NCI-H2107 (cell line): ENCODE measurements around the gene SYNE1.
"Not testable (repeated sequence)": the region's sequence is repeated elsewhere in the genome, so short reads cannot be mapped to it uniquely, and the experiment has no call there.

ENCODE experiments used
- DNase-seq: peaks from one replicate; lab custom pipeline; 2025; lab: John Stamatoyannopoulos, UW

Gene SYNE1

DNA sequence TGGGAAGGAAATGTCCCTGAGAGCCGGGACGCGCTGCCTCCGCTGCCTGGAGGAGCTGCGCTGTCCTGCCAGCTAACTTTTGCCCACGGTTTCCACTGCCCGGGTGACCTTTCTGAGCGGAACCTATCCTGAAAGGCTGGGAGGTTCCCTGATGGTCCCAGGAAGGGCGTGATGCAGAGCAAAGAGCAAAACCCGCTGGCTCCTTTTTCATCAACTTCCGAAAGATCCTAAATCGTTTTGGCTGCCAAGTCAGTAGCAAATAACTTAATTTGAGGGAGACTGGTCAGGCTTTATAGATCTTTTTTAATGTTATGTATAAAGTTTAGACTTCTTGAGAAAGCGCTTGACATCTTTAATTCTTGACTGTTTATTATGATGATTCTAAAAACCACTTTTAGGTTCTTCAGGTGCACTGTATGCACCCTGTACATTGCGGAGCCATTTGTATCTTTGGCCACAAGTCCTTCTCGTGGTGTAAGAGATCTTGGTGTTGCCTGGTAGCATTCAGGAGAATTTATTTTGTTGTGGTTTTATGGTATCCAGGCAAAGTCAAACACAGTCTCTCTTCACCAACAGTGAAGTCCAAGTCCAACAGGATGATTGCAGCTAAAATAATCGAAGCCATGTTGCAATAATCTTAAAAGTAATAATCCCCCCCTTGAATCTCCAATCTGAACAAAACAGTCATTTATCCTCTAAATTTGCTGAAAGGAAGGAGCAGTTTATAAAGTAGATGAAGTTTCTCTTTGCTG lies at the start of gene SYNE1:
TSS of gene SYNE1 (minus strand) at position 67 of the 752 bp plus-strand sequence. CDS start 9,031 bp downstream, outside the sequence.
- no peak for DNase-seq

- no peak for DNase-seq
Observed at GRCh38 chr6:152685819-152686218, 48.7 kb upstream of the SYNE1 start.

DNA sequence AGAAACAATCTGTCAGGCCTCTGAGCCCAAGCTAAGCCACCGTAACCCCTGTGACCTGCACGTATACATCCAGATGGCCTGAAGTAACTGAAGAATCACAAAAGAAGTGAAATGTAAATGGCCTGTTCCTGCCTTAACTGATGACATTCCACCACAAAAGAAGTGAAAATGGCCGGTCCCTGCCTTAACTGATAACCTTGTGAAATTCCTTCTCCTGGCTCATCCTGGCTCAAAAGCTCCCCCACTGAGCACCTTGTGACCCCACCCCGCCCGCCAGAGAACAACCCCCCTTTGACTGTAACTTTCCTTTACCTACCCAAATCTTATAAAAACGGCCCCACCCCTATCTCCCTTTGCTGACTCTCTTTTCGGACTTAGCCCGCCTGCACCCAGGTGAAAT lies 45.8 kb upstream of the SYNE1 start:
- not testable (repeated sequence) for DNase-seq

DNA sequence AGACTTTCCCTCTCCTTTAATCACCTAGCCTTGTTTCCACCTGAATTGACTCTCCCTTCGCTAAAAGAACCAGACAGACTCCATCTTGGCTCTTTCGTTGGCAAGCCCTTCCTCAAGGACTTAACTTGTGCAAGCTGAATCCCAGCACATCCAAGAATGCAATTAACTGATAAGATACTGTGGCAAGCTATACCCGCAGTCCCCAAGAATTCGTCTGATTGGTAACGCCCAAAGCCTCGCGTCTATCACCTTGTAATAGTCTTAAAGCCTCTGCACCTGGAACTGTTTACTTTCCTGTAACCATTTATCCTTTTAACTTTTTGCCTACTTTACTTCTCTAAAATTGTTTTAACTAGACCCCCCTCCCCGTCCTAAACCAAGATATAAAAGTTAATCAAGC lies 45.0 kb upstream of the SYNE1 start:
- DNase-seq, result no peak

DNA sequence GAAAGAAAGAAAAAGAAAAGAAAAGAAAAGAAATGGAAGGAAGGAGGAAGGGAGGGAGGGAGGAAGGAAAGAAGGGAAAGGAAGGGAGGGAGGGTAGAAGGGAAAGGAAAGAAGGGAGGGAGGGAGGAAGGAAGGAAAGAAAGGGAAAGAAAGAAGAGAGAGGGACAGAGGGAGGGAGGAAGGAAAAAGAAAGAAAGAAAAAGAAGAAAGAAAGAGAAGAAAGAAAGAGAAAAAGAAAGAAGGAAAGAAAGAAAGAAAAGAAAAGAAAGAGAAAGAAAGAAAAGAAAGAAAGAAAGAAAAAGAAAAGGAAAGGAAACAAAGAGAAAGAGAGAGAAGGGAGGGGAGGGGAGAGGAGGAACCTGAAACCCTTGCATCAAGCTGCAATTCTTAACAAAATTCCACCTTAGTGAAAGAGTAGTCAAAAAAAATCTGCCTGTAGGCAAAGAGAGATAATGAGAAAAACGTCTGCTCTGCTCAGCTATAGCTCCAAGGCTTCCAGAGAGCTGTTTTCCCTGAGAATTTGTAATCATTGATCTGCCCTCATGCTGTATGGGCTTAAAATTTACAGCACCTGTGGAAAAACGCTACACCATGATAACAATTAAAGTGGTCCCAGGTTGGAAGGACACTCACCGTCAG lies 43.8 kb upstream of the SYNE1 start:
- no peak for DNase-seq

DNA sequence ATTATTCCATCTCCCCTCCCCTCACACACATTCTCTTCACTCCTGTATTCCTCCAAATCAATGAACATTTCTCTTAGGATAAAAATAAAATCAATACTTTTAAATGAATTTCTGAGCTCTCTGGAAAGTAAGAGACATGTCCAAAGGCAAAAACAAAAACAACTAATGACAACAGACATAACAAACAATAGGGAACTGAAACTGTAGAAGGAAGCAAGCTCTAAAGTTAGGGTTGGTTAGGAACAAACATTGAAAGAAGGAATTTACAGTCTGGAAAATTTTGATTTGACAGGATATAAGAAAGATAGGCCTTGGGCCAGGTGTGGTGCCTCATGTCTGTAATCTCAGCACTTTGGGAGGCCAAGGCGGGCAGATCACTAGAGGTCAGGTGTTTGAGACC lies 43.0 kb upstream of the SYNE1 start:
- DNase-seq, result no peak

- DNase-seq, result no peak
Observed at GRCh38 chr6:152673236-152673635, 36.1 kb upstream of the SYNE1 start.

DNA sequence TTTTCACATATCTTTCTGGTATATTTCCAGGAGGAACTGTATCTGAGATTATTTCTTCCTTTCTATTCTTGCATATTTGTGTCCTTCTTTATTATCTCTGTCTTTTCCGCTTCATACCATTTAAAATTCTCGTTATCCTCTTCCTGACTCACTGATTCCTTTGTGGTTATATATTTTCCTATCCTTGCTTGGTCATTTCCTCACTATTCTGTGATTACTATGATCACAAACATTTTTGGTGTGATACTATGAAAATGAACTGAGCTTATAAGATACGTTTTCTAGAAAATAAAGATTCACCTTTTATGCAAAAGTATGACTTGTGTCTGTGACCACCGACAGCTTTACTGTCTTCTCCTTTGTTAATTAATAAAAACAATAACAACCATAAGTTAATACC lies 34.0 kb upstream of the SYNE1 start:
- DNase-seq, result no peak

DNA sequence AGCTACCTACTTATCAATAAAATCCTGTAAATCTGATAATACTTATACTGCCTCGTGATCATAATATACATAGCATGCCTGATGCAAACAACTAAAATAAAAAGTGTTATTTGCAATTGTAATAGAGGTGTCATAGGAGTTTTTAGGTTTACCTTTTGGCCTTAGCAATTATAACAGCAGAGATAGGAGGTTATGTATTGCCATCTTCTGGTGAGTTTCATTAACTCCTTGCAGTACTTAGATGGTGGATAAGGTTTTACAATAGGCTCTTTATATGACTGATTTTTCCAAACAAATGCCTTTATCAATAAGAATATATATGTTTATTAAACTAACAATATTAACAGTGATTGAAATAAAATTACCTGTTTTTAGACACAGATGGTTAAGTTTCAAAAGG lies 32.7 kb upstream of the SYNE1 start:
- DNase-seq, result no peak

GRCh38 chr6:152661776-152662175 lies 24.6 kb upstream of the SYNE1 start:
- DNase-seq, result no peak

- DNase-seq, result no peak
Observed at GRCh38 chr6:152651986-152652385, 14.8 kb upstream of the SYNE1 start.

GRCh38 chr6:152648105-152648504 lies 10.9 kb upstream of the SYNE1 start:
- no peak for DNase-seq

DNA sequence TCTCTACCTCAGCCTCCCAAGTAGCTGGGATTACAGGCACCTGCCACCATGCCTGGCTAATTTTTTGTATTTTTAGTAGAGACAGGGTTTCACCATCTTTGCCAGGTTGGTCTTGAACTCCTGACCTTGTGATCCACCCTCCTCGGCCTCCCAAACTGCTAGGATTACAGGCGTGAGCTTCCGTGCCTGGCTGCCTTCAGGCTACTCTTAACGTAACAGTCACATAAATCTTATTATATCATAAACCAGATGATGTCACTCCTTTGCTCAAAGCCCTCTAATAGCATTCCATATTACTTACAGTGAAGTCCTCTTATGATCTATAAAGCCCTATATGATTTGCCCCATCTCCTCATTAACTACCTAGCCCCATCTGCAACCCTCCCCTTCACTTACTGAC lies 9.6 kb upstream of the SYNE1 start:
- DNase-seq, result not testable (repeated sequence)

DNA sequence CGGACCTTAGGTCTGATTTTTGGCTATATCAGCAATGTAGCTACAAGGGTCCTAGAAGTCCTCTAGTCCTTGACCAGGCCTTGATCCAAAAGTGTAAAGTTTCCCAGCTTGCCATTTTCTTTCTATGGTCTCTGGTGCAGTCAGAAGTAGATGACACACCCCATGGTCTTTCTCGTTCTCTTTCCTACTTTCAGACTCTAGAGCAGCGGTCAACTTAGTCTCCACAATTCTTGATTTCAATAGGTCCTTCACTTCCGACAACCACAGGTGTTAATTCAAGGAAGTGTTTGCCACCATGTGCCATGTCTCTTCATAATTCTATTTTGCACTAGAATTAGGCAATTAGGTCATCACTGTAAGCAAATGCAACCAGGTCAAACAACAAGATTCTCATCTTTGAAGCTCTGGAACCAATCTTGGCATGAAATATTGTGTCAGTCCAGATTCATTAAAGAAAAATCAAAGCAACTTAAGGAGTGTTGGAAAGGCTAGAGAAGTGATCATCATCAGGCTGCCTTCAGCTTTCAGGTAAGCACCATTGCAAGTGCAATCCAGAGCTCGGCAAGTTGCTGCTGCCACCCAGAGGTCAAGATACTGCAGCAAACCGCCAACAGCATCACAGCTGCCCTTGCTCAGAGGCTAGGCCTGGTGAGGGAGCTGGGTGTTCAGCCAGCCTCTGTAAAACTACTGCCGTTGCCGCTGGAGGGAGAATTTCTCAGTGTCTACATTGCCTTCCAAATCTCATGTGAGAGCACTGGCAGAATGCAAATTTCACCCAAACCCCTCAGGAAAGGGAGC lies 5.6 kb upstream of the SYNE1 start:
- DNase-seq, result peak; percentile 3

- DNase-seq, result no peak
Observed at GRCh38 chr6:152636609-152637295, 410 bp downstream of the SYNE1 start.

GRCh38 chr6:152636021-152636608 lies 1.0 kb downstream of the SYNE1 start:
- no peak for DNase-seq

DNA sequence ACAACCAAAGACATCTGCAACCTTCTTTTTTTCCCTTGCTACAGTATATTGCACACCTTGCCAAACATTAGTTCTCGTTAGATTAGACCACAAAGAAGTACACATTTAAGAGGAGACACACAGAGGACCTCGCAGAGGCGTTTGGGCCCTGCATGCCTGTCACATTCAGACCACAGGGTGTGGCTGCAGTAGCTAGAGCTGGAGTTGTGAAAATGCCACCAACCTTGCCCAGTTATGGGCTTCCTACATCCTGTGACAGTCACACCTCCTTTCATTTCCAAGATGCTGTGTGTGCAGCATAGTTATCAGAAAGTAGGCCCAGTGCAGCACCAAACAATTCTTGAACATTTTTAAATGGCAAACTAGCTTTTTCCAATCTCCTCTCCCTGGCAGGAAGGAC lies 2.4 kb downstream of the SYNE1 start:
- no peak for DNase-seq

DNA sequence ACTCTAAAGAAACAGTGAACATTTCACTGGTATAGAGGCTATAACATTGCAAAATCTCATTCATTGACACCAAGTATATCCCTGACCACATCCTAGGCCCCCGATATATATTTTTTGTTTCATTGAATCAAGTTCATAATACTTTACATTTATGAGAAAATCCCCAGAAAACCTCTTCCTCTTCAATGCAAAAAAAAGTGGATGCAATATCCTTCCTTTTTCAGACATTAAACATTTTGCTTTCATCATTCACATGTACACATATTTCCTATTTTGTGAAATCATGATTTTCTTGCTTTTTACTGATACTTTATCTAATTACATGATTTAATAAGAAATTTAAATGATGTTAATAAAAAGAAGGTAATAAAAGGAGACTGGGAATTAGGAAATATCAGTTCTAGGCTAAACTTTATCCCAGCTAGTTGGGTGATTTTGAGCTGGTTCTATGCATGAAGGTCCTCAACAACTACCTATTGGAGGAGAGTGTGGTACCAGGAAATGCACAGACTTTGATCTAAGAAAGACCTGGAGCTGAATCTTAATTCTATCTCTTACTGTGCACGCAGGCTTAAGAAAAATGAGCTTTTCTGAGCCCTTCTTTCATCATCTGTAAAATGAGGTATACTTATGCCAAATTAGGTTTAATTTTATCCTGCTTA lies 4.9 kb downstream of the SYNE1 start:
- no peak for DNase-seq

DNA sequence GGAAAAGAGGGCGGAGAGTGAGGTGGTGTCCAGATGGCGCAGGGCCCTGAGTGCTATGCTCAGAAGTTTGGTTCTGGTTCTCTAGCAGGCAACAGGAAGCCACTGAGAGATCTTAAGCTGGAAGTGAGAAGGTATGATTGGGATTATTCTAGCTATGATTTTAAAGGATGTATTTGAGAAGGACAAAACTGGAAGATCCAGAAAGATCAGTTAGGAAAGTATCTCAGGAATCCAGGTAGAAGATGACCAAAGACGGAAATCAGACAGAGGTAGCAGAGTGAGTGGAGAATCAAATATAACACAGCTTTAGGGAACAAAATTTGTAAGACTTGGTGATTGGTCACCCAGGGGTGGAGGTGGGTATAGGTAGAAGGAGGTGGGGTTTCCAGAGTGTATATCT lies 5.8 kb downstream of the SYNE1 start:
- DNase-seq, result no peak

GRCh38 chr6:152630832-152631231 lies 6.3 kb downstream of the SYNE1 start:
- DNase-seq, result no peak

- DNase-seq, result no peak
Observed at GRCh38 chr6:152625213-152625612, 11.9 kb downstream of the SYNE1 start.
